Measurements from ENCODE around the gene CD81. TPM values are rescaled to one million over a fixed set of nuclear protein-coding genes. Genes with fewer than 3 reads are reported as not detected.

CD81 gene
- total RNA-seq, 1 donor from 2014 or later = 248 TPM

- DNase-seq = no peak
Measured at GRCh38 chr11:2440646-2441045, 63.5 kb downstream of the CD81 start.

- DNase-seq = no peak
Measured at GRCh38 chr11:2441171-2441570, 64.1 kb downstream of the CD81 start.

GRCh38 chr11:2442589-2442988, 65.5 kb downstream of the CD81 start:
- DNase-seq = no peak

- DNase-seq = no peak
Measured at GRCh38 chr11:2443406-2443805, 66.3 kb downstream of the CD81 start.

- no peak for DNase-seq
Measured at GRCh38 chr11:2443881-2444820, 67.0 kb downstream of the CD81 start, which contains the start of gene TRPM5. Gene TRPM5 (minus strand): TSS chr11:2444514. CDS start chr11:2423036, 21,478 bp downstream.

GRCh38 chr11:2444821-2445745, 68.0 kb downstream of the CD81 start, which contains the start of gene KCNQ1:
Gene KCNQ1 (plus strand): TSS chr11:2445008. CDS start chr11:2445099, 91 bp downstream.
- DNase-seq = peak; percentile 7

GRCh38 chr11:2445746-2446551, 68.8 kb downstream of the CD81 start:
- no peak for DNase-seq

- no peak for DNase-seq
Measured at GRCh38 chr11:2446590-2447252, 69.6 kb downstream of the CD81 start.

Other genes starting within 250 kb of the CD81 start
- 3.5 and 11.2 TPM in 2 replicates for gene IGF2, start 237.9 kb upstream of the CD81 start, total RNA-seq
- gene INS, start 216.1 kb upstream of the CD81 start, total RNA-seq = not detected in 2 replicates
- gene TH, start 205.5 kb upstream of the CD81 start, total RNA-seq = not detected in 2 replicates
- not detected in 2 replicates for gene ASCL2, start 106.7 kb upstream of the CD81 start, total RNA-seq
- gene C11orf21, start 75.4 kb upstream of the CD81 start, total RNA-seq = not detected in 2 replicates
- gene TSPAN32, start 75.3 kb upstream of the CD81 start, total RNA-seq = not detected in 2 replicates
- 56.6 and 87.6 TPM in 2 replicates for gene TSSC4, start 23.4 kb downstream of the CD81 start, total RNA-seq
- gene TRPM5, start 67.2 kb downstream of the CD81 start, total RNA-seq = not detected in 2 replicates
- 0.34 TPM in 1 of 2 replicates, not detected in the other for gene KCNQ1, start 67.7 kb downstream of the CD81 start, total RNA-seq